ENCODE measurements around the gene ESR1. TPM values are rescaled to one million over a fixed set of nuclear protein-coding genes. Genes with fewer than 3 reads are reported as not detected.

The ESR1 gene
- polyA plus RNA-seq, 3 donors = 0.12 to 0.24 (median 0.23) TPM

DNA sequence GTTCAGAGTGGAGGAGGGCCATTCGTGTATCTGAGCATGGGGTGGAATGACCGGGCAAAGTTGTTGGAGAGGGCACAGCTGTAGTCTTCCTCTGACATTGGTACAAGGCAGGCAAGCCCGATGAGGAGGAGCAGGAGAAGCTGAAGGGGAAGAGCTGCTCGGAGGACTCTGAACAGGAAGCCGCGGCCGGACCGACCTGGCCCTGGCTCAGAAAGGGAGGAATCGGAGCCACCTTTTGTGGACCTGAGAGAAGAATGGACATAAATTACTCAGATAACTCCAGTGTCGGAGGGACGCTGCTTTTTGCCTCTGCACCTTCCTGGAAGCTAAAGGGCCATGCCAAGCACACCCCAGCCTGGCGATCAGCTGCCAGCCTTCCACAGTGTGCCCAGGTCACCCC, 315.0 kb downstream of the ESR1 start:
- H3K27ac Mint-ChIP-seq = no peak overlapping the region

DNA sequence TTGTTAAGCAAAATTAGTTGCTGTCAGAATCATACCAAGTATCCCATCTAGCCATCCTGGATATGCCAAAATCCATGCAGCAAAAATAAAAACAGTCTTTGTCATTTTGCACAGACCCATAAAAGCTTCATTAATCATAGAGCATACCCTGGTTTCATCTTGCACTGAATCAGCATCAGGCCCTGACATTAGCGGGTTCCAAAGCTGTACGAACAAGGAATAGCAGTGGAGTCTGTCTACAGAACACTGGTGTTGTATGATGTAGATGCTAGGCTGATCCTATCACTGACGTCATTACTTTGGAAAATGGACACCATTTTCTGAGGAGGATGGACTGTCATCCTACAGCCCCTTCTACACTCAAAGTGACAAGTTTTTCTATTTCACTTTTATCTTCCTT, 315.6 kb downstream of the ESR1 start:
- no peaks in the 10 kb centered on the region for H3K79me2 ChIP-seq (ENCODE audit: insufficient read depth, low read length)
- H3K9me3 ChIP-seq (replicated peaks in 1 of 2; ENCODE audit: control insufficient read depth in 1 of 2, insufficient read depth in 1 of 2, low read length in 2 of 2) = no peaks in the 10 kb centered on the region
- H3K36me3 ChIP-seq (replicated peaks in 1 of 2; ENCODE audit: control insufficient read depth in 1 of 2, insufficient read depth in 2 of 2, low read length in 2 of 2) = peaks cover 17 to 60% of the 10 kb centered on the region in 2 donors
- H3K4me3 ChIP-seq (replicated peaks in 1 of 3; ENCODE audit: low read depth in 2 of 3, low read length in 3 of 3) = no peak overlapping the region
- Mint-ChIP-seq H3K9me3 (peaks cover 0 to 4% (median 2%) of the 10 kb centered on the region in 7 donors), H3K36me3 (peaks cover 43 to 45% of the 10 kb centered on the region in 2 donors), H3K4me1 (no peaks in the 10 kb centered on the region), H3K27ac (no peak overlapping the region), H3K27me3 (ENCODE audit: low read depth in 3 of 3) (peaks cover 0 to 3% (median 0%) of the 10 kb centered on the region in 3 donors), H3K4me3 (no peak overlapping the region)
- H3K27ac ChIP-seq (ENCODE audit: low read depth in 1 of 2, low read length in 2 of 2) = no peak overlapping the region
- no peak overlapping the region for H3K9ac ChIP-seq (ENCODE audit: insufficient read depth, low read length, poor library complexity, severe bottlenecking)
- no peak overlapping the region for H3K4me2 ChIP-seq (replicated peaks; ENCODE audit: extremely low read depth, low read length, poor library complexity, severe bottlenecking)
- no peak overlapping the region for H2AFZ ChIP-seq (ENCODE audit: insufficient read depth, low read depth, low read length, poor library complexity, severe bottlenecking)
- TF ChIP-seq, protein P1, sequence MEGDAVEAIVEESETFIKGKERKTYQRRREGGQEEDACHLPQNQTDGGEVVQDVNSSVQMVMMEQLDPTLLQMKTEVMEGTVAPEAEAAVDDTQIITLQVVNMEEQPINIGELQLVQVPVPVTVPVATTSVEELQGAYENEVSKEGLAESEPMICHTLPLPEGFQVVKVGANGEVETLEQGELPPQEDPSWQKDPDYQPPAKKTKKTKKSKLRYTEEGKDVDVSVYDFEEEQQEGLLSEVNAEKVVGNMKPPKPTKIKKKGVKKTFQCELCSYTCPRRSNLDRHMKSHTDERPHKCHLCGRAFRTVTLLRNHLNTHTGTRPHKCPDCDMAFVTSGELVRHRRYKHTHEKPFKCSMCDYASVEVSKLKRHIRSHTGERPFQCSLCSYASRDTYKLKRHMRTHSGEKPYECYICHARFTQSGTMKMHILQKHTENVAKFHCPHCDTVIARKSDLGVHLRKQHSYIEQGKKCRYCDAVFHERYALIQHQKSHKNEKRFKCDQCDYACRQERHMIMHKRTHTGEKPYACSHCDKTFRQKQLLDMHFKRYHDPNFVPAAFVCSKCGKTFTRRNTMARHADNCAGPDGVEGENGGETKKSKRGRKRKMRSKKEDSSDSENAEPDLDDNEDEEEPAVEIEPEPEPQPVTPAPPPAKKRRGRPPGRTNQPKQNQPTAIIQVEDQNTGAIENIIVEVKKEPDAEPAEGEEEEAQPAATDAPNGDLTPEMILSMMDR (IDR thresholded peaks at IDR 0.05) = no peak
- intact Hi-C loops (cut with micrococcal nuclease) = loop anchor here in 1 of 2 donors (10.0 kb wide), 2 partner anchors 358 to 448 kb away; no protein-coding TSS in a partner anchor
- H3K4me1 ChIP-seq (ENCODE audit: control insufficient read depth in 1 of 2, insufficient read depth in 2 of 2, low read length in 2 of 2) = no peaks in the 10 kb centered on the region
- DNase-seq = no peak
- no peaks in the 10 kb centered on the region for H4K20me1 ChIP-seq (ENCODE audit: insufficient read depth, low read length)
- H3K27me3 ChIP-seq (ENCODE audit: control insufficient read depth in 2 of 2, insufficient read depth in 2 of 2, low read length in 2 of 2) = no peaks in the 10 kb centered on the region
- no CpG with 5 or more reads among the region's 3 CpGs for WGBS (ENCODE audit: insufficient coverage)

More for the DNA sequence above, 315.0 kb downstream of the ESR1 start:
- peaks cover 0 to 4% (median 2%) of the 10 kb centered on the region in 7 donors for H3K9me3 Mint-ChIP-seq
- peaks cover 0 to 3% (median 0%) of the 10 kb centered on the region in 3 donors for H3K27me3 Mint-ChIP-seq (ENCODE audit: low read depth in 3 of 3)
- DNase-seq = no peak
- H3K4me1 ChIP-seq (ENCODE audit: control insufficient read depth in 1 of 2, insufficient read depth in 2 of 2, low read length in 2 of 2) = no peaks in the 10 kb centered on the region
- intact Hi-C loops (cut with micrococcal nuclease) = loop anchor here in 1 of 2 donors (10.0 kb wide), 2 partner anchors 358 to 448 kb away; no protein-coding TSS in a partner anchor
- no peak overlapping the region for H3K4me3 ChIP-seq (replicated peaks in 1 of 3; ENCODE audit: low read depth in 2 of 3, low read length in 3 of 3)
- 92% methylated on average over 10 of the region's 12 CpGs for WGBS (ENCODE audit: insufficient coverage)
- no peak overlapping the region for H3K27ac ChIP-seq (ENCODE audit: low read depth in 1 of 2, low read length in 2 of 2)
- no peaks in the 10 kb centered on the region for H3K4me1 Mint-ChIP-seq
- peaks cover 38 to 39% of the 10 kb centered on the region in 2 donors for H3K36me3 Mint-ChIP-seq
- H2AFZ ChIP-seq (ENCODE audit: insufficient read depth, low read depth, low read length, poor library complexity, severe bottlenecking) = no peak overlapping the region
- no peaks in the 10 kb centered on the region for H3K27me3 ChIP-seq (ENCODE audit: control insufficient read depth in 2 of 2, insufficient read depth in 2 of 2, low read length in 2 of 2)
- H3K4me2 ChIP-seq (replicated peaks; ENCODE audit: extremely low read depth, low read length, poor library complexity, severe bottlenecking) = no peak overlapping the region
- no peaks in the 10 kb centered on the region for H4K20me1 ChIP-seq (ENCODE audit: insufficient read depth, low read length)
- H3K36me3 ChIP-seq (replicated peaks in 1 of 2; ENCODE audit: control insufficient read depth in 1 of 2, insufficient read depth in 2 of 2, low read length in 2 of 2) = peaks cover 17 to 54% of the 10 kb centered on the region in 2 donors
- H3K4me3 Mint-ChIP-seq = no peak overlapping the region
- H3K9ac ChIP-seq (ENCODE audit: insufficient read depth, low read length, poor library complexity, severe bottlenecking) = no peak overlapping the region
- TF ChIP-seq, protein P1 (IDR thresholded peaks at IDR 0.05) = no peak
- H3K9me3 ChIP-seq (replicated peaks in 1 of 2; ENCODE audit: control insufficient read depth in 1 of 2, insufficient read depth in 1 of 2, low read length in 2 of 2) = no peaks in the 10 kb centered on the region
- H3K79me2 ChIP-seq (ENCODE audit: insufficient read depth, low read length) = no peaks in the 10 kb centered on the region

Data from CD14-positive monocyte (primary cell).